Dedifferentiated amniotic fluid mesenchymal stem cell (primary cell): ENCODE results near the gene HEXIM2.
A peak's percentile ranks its signal among the peaks of the same experiment; 100 is the strongest.

Experiments used
- DNase-seq: peaks from one replicate; pipeline ENCODE4 v3.0.0-alpha.2; 2016; ENCODE audit errors: extremely low spot score

Gene HEXIM2

DNA sequence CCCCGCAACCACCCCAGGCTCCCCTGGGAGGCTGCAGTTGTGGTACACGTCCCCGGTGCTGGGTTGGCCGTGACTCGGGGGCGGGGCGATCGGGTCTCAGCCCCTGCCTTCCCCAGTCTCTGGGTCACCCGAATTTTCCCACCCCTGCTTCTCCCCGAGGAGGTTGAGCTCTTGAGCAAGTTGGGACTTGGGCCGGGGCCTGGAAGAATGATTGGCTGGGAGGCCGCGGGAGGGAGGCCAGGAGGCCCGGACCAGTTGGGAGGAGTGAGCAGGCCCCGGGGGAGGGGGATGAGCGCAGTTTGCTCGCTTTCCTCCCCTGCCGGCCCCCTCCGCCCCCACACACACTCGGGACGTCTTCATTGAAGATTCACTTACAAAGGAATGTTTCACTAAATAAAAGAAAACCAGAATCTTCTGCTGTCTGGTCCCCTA lies 17.9 kb upstream of the HEXIM2 start:
- DNase-seq: peak; percentile 62

DNA sequence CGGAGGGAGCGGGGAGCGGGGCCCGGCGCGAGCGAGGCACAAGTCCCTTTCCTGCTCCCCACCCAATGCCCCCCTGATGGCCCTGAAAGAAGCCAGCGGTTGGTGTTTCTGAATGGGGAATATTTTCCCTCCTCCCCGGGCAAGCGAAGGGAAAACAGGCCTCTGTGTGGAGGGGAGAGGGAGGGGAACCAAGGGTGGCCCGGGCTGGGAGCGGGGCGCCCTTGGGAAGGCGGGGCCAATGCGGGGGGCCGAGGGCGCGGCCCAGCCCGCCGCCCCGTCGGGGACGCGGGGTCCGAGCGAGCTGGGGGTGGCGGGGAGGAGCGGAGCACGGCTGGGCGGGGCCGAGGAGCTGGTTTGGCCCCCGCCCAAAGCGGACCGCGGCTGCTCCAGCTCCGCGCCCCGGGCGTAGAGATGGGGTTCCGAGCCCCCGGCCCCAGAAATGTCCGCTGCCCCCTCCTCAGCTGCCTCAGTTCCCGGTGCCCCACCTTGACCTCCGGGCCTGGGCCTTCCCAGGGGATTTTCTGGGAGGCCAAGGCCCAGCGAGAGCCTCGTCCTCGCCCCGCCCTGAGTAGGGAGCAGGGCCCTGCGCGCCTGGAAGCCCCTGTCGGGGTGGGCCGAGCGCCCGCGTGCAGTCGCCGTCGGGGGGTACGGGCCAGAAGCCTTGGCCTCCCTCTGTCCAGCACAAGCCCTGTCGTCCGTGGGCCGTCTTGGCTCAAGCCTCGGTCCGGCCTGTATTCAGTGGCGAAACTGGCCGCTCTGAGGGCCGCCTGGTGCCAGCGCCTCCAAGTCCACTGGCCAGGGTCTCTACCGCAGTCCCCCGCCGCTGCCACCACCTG lies 17.3 kb upstream of the HEXIM2 start:
- no peak for DNase-seq

DNA sequence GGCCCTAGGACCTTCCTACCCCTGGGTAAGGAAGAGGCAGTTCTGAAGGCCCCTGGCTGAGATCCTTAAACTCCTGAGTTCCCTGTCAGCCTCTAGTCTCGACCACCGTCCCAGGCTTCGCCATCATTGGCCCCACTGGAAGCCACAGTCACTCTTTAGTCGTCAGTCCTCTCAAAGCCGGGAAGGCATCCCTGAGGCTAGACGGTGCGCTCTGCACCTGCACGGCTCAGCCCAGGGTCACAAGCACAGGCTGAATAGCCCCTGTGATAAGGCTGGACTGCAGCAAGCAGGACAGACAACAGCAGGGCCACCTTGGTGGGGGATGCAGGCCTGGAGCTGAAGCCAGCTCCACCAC lies 16.7 kb upstream of the HEXIM2 start:
- DNase-seq: no peak

DNA sequence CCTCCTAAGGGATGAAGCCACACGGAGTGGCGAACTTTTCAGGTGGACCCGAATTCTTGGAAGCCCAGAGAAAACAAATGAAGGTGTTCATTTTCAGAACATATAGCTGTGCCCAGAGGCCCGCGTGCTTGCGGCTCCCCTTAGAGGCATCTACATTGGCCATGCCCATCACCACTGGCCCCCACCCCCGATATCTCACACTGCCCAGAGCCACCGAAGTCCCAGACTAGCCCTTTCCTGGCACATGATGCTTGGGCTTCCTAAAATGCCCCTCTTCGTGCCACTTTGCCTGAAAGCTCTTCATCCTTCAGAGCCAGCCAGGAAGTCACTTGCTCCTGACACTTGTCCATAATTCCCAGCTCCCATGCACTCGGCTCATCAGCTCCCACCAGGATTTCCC lies 15.5 kb upstream of the HEXIM2 start:
- no peak for DNase-seq

DNA sequence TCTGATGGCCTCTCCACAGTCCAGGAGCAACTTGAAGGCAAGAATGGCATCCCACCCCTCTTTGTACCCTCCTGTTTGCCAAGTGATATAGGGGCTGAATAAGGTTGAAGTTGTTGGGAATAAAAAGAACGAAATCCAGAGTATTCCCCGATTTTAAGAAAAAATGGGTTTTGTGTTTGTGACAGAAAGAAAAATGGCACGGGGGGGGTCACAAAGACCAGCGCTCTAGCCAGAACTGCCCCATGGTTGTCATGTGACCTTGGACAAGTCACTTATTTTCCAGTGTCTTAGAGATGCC lies 15.1 kb upstream of the HEXIM2 start:
- no peak for DNase-seq

DNA sequence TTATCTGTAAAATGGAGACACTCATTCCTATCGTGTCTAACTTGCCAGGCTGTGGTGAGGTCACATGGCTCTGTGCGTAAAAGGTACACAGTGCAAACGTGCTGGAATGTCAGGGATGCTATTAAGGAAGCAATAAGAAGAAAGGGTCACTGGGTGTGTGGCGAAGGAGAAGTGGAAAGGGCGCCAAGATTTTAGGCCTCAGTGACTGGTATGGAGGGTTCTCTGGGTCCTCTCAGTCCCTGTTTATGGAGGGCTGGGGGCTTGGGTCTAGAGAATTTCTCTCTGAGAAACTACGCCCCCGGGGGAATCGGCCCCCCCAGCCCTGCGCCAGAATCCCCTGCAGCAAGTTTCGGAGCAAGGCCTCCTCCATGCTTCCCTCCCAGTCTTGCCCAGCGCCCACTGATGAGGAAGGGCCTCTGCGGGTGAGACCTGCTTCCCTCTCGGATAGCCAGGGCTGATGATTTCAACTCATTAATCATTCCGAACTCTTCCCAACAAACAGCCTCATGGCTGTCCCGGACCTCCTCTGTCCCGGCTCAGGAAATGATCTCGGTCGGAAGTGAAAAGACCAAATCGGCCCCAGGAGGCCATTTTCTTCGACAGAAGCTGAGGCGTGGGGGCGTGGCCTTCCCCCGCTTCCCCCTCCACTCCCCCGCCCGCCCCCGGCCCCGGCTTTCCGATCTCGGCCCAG lies 14.6 kb upstream of the HEXIM2 start:
- DNase-seq: peak; percentile 49

DNA sequence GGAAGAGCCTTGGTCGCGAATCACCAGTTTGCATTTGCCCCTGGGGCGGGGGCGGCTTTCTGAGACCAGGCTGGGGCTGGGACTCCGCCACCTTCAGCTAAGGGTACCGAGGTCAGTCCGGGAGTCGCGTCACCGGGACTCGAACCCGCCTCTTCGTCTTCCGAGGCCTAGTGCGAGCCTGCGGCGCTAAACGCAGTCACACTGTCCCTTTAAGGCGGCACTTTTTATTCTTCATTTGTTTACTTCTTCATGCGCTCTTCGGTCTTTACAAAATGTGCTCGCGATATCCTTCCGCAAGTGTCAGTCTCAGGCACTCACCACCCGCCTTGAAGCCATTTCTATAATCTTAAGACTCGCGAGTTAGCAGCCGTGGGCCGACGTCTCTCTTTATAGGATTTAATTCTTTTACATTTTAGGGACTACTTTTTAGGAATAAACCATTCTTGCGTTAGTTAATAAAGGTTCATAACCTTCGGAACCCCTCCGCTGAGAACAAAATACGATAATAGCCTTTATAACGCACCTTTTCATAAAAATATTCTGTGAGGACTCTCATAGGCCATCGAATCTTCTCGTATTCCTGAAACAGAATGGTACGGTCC lies 14.0 kb upstream of the HEXIM2 start:
- DNase-seq: peak; percentile 94

DNA sequence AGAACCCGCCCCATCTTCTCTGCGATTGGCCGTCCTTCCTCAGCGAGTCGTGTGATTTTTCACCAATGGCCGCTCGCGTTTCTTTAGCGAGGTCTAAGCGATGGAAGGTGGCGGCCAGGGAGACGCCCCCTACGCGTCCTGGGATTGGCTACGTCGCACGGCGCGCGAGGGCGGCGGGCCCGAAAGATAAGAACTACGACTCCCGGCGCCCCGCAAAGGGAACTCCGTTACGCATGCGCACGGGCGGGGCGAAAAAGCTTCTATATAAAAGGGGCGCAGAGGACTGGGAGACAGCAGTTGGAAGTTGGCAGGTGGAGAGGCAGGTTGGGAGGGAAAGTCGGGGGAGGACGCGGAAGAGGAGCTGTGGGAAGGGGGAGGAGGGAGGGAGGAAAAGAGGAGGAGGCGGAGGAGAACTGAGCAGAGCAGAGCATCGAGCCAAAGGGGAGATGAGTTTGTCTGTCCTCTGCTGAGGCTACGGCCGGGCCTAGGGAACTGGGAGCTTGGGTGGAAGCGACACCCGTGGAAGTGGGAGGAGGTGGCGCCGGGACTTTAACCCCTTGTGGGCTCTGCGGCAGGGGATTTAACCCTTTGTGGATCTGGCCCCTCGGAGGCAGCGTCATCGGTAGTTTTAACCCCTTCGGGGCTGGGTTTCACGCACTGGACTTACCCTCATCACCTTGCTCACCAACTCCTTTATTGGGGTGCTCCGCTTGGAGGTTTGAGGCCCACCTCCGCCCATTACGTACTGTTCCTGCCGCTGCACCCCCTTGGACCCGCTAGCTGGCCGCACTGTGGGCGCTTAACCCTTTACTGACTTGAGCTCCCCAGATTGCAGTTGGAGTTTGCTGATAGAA lies 13.3 kb upstream of the HEXIM2 start, which contains the start of gene HEXIM1:
Gene HEXIM1 (plus strand): TSS at position 293 of the 854 bp plus-strand sequence. CDS start 716 bp downstream, outside the sequence.
- DNase-seq: peak; percentile 99

DNA sequence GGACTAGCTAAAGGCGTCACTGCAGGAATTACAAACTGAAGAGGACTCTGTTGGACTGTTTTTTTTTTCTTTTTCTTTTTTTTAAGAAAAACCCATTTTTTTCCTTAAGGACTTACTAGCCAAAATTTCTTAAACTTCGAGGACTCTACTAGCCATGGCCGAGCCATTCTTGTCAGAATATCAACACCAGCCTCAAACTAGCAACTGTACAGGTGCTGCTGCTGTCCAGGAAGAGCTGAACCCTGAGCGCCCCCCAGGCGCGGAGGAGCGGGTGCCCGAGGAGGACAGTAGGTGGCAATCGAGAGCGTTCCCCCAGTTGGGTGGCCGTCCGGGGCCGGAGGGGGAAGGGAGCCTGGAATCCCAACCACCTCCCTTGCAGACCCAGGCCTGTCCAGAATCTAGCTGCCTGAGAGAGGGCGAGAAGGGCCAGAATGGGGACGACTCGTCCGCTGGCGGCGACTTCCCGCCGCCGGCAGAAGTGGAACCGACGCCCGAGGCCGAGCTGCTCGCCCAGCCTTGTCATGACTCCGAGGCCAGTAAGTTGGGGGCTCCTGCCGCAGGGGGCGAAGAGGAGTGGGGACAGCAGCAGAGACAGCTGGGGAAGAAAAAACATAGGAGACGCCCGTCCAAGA lies 12.5 kb upstream of the HEXIM2 start:
- DNase-seq: peak; percentile 79

DNA sequence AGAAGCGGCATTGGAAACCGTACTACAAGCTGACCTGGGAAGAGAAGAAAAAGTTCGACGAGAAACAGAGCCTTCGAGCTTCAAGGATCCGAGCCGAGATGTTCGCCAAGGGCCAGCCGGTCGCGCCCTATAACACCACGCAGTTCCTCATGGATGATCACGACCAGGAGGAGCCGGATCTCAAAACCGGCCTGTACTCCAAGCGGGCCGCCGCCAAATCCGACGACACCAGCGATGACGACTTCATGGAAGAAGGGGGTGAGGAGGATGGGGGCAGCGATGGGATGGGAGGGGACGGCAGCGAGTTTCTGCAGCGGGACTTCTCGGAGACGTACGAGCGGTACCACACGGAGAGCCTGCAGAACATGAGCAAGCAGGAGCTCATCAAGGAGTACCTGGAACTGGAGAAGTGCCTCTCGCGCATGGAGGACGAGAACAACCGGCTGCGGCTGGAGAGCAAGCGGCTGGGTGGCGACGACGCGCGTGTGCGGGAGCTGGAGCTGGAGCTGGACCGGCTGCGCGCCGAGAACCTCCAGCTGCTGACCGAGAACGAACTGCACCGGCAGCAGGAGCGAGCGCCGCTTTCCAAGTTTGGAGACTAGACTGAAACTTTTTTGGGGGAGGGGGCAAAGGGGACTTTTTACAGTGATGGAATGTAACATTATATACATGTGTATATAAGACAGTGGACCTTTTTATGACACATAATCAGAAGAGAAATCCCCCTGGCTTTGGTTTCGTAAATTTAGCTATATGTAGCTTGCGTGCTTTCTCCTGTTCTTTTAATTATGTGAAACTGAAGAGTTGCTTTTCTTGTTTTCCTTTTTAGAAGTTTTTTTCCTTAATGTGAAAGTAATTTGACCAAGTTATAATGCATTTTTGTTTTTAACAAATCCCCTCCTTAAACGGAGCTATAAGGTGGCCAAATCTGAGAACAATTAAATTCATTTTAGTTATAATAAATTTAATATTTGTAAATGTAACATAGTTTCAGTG lies 11.7 kb upstream of the HEXIM2 start:
- DNase-seq: peak; percentile 22

DNA sequence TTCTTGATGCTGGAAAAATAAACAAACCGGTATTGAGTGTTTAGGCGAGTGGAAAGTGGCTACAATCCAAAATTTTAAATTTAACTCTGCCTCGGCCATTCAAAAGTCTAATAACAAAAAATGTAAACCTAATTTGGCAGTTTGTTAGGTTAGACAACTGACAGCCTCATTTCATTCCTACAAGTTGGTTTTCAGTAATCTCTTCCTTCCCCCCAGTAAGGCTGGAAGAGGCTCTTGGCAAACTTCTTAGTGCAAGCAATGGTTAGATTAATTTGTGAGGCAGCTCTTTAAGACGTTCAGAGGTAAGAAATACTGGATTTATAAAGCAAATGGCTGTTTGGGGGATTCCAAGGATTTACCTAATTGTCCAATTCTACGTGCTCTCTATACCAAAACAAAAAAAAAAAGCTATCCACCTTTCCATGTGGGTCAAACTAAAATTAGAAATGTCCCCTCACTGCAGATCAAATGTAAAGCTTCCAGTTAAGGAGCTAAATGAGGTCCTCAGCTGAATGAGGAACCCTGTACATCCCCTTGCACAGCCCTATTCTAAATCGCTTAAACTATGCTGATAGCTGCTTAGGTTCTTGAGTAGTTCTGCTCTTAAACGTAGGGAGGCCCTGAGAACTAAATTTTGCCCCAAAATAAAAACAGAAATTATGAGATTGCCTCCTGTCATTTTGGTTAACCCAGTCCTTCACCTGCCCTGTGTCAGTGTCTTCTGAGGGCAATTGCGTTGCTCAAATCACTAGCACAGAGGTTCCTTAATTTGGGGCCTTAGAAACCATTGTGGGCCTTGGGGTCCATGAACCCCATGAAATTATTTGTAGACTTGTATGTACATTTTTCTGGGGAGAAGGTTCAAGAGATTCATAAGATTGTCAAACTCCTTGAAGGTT lies 10.5 kb upstream of the HEXIM2 start:
- no peak for DNase-seq

DNA sequence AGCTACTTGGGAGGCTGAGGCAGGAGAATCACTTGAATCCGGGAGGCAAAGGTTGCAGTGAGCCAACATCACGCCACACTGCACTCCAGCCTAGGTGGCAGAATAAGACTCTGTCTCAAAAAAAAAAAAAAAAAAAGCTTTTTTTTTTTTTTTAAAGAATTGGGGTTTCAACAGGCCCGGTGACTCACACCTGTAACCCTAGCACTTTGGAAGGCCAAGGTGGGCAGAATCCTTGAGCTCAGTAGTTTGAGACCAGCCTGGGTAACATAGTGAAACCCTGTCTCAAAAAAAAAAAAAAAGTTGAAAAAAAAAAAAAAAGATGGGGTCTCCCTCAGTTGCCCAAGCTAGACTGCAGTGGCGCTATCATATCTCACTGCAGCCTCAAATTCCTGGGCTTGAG lies 6.6 kb upstream of the HEXIM2 start:
- DNase-seq: no peak

DNA sequence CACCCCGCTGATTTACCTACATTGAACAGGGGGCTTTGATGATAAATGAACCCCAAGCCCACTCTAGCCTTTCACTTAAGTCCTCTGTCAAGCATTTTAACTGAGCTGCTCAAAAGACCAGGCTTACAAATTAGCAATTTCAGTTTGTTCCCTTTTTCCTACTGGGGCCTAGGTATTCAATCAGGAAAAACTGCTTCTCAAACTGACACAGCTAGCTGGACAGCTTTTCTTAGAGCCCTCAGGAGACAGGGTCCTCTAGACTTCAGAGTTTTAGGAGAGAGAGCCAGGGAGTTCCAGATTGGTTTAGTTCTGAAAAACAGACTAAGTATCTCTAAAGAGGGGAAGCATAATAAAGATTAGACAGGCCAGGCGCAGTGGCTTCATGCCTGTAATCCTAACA lies 6.2 kb upstream of the HEXIM2 start:
- no peak for DNase-seq

DNA sequence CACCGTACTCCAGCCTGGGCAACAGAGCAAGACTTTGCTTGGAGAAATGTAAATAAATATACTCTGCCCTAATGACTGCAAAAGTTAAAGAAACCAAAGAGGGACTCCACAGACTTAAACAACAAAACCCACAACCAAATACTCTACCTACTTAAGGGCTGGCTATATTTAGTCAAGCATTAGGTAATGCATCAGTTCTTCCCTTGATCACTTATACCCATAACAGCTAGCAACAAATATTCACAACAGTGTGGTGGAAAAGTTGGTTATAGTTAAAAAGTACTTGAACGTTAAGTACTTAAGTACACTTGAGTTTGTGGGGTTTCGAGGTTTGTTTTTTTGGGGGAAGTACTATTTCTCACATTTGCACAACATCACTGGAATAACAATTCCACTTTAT lies 5.4 kb upstream of the HEXIM2 start:
- no peak for DNase-seq

DNA sequence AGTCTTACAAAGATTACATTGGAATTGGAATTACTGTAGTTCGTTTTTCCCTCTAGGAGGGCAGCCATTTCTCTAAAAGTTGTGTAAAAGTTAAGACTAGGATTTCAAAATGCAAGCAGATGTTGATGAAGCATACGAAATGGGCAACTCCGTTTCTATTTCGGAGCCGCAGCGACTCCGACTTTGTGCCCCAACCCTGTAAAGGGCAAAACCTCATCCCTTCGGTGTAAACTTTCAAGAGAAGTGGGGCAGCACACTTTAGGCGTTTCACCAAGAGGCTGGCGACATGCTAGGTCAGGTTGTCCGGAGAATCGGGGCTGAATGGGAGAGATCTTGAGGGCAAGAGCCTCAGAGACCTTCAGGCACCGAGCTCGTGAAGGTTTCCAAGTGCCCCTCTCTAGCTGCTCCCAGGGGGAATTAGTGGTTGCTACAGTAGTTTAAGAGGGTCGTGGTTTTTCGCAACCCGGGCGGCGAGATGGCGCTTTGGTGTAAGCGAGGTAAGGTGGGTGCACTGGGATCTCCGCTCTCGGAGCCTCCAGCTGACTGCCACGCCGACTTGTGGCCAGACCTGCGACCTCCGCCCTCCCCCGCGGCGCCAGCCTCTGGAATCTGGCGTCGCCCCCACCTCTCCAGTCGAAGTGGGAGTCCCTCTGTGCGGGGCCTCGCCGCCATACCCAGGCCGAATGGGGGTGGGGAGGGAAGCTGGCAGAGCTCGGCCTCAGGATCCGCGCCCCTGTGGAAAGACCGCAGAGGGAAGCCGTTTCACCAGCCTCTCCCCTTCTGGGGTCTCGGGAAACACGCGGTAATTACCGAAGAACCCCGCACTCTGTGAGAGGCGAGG lies 1.0 kb upstream of the HEXIM2 start:
- DNase-seq: peak; percentile 46

DNA sequence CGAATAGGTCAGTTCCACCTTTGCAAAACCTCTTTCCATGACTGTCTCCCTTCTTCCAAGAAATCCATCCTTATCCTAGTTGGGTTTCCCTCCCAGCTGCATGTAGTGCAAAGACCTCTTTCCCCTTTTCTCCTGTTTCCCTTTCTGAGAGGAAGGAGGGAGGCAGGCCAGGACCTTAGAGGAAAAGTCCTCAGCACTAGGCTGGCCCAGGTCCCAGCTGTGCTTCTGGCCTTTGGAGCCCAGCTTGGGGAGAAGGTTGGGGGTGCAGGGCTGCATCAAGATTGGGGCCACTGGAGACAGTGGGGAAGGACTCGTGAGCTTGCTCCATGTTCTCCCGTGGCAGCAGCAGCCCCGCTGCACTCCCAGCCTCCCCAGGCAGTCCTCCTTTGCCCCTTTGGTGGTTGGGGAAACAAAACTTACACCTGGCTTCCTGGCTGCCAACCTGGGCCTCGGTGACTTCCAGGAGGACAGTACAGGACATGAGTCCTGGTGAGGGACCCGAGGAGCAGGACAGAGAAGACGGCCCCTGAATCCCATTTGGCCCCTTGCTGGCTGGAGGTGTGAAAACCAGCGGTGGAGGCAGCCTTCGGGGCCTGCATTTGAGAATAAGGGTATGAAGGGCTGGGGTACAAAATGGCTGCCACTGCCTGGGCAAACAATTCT lies 481 bp downstream of the HEXIM2 start:
- peak; percentile 7 for DNase-seq

DNA sequence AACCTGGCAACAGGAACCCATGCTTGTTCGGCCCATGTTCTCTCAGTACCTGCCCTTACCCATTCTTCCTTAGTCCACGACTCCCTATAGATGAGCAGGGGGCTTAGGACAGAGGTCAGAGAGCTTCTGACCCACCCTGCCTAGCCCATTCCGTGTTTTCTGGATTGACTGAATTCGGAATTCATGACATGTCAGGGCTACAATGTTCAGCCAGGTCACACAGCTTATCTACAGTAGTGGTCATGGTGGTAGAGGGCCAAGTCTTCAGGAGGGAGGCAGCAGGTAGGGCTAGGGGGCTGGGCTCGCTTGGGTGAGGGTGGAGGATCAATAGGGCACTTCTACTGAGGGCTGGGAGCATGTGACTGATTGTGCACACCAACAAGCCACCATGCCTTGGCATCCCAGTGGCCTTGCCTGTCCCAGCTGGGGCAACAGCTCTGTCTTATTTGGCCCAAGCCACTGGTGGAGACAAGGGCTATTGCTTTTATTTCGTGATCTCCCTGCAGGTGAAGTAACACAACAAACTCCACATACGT lies 3.1 kb downstream of the HEXIM2 start:
- DNase-seq: no peak
